ENCODE measurements around the gene LAMC1. TPM values are rescaled to one million over a fixed set of nuclear protein-coding genes. Genes with fewer than 3 reads are reported as not detected.

LAMC1 gene
- total and polyA plus RNA-seq, 2 of the 4 experiments (the other 2 are of a cell fraction) = 249 to 394 TPM

GRCh38 chr1:182977480-182977879 is 45.7 kb upstream of the LAMC1 start:
- no CpG with 5 or more reads among the region's 2 CpGs for WGBS, 2 experiments (ENCODE audit: extremely low coverage in 2 of 2, insufficient read length in 1 of 2)
- no peak for TF ChIP-seq CHD1 (IDR thresholded peaks at IDR 0.05; ENCODE audit: low read depth, low read length)
- TF ChIP-seq MAZ (IDR thresholded peaks at IDR 0.05; ENCODE audit: borderline replicate concordance, low read depth, low read length) = no peak
- no peak for TF ChIP-seq CEBPB (IDR thresholded peaks at IDR 0.05; ENCODE audit: low read depth, low read length)
- H3K9ac ChIP-seq (ENCODE audit: low read depth, low read length) = no peak overlapping the region
- H3K18ac ChIP-seq (ENCODE audit: low read depth, low read length) = no peak overlapping the region
- no peaks in the 10 kb centered on the region for H3K9me3 ChIP-seq (ENCODE audit: control insufficient read depth, insufficient read depth, low read length)
- no peak overlapping the region for H2BK15ac ChIP-seq (ENCODE audit: low read depth, low read length)
- intact Hi-C loops (cut with micrococcal nuclease) = loop anchor here (5.0 kb wide), 1 partner anchor 150 kb away; no protein-coding TSS in a partner anchor
- H2AK9ac ChIP-seq (replicated peaks; ENCODE audit: low read depth, low read length, poor library complexity) = no peak overlapping the region
- H4K91ac ChIP-seq (ENCODE audit: insufficient read depth, low read depth, low read length) = no peak overlapping the region
- peak; percentile 83 for ATAC-seq (ENCODE audit: low read depth)
- no peak overlapping the region for H3K4ac ChIP-seq (ENCODE audit: low read depth, low read length)
- H4K8ac ChIP-seq (ENCODE audit: low read depth in 2 of 2, low read length in 2 of 2) = 0 out of 4 replicates have a peak overlapping the region, but pooled peaks of 1 of the 2 experiments have one; percentile 28
- H2AFZ ChIP-seq (replicated peaks; ENCODE audit: low read length, poor library complexity) = no peak overlapping the region
- in situ Hi-C loops (cut with MboI; ENCODE audit: low sequenced_read_pairs) = no loop called here
- no peaks in the 10 kb centered on the region for H3K9me1 ChIP-seq (ENCODE audit: insufficient read depth, low read length)
- CTCF ChIA-PET = interaction anchor here (1.0 kb wide), 1 partner anchor 14 kb away, joined by 3 read pairs; no protein-coding TSS in a partner anchor
- peaks cover 7% of the 10 kb centered on the region for H3K4me1 ChIP-seq (ENCODE audit: control insufficient read depth, insufficient read depth, low read length)
- peak overlapping the region; percentile 79 for H2BK5ac ChIP-seq (ENCODE audit: low read depth, low read length, poor library complexity, severe bottlenecking)
- H3K36me3 ChIP-seq (ENCODE audit: control insufficient read depth, insufficient read depth, low read length) = no peaks in the 10 kb centered on the region
- no peaks in the 10 kb centered on the region for H3K27me3 ChIP-seq (ENCODE audit: control insufficient read depth, insufficient read depth, low read length)
- H2AK5ac ChIP-seq (ENCODE audit: low read depth, low read length) = no peak overlapping the region
- no peak overlapping the region for H2BK20ac ChIP-seq (ENCODE audit: low read depth, low read length)
- H3K27ac ChIP-seq (ENCODE audit: insufficient read depth, low read length) = no peak overlapping the region
- no peak overlapping the region for H3K23ac ChIP-seq (ENCODE audit: low read depth, low read length)
- BruUV-seq (replicated peaks) = no TSS peak
- no peak overlapping the region for H2BK120ac ChIP-seq (ENCODE audit: low read depth, low read length)
- H3K56ac ChIP-seq (ENCODE audit: extremely low read depth, insufficient read depth, low read length) = no peak overlapping the region
- H3K14ac ChIP-seq (replicated peaks; ENCODE audit: low read depth, low read length) = no peak overlapping the region
- H3K4me3 ChIP-seq (ENCODE audit: insufficient read depth, low read depth, low read length) = no peak overlapping the region
- H3K4me2 ChIP-seq (ENCODE audit: low read depth, low read length) = peak overlapping the region; percentile 56; the same call in 1 of the 2 replicates
- dilution Hi-C loops (cut with HindIII; ENCODE audit: low sequenced_read_pairs, unreplicated experiment) = no loop called here
- H4K20me1 ChIP-seq (ENCODE audit: insufficient read depth, low read length) = no peaks in the 10 kb centered on the region
- H3K79me1 ChIP-seq (ENCODE audit: low read depth in 1 of 2, low read length in 2 of 2) = no peaks in the 10 kb centered on the region
- POLR2A ChIA-PET (ENCODE audit: unreplicated experiment) = no interaction called here
- peak; percentile 74 for DNase-seq
- H4K5ac ChIP-seq (ENCODE audit: low read depth, low read length) = no peak overlapping the region

Measured in IMR-90 (cell line).